ENCODE data around the gene C16orf90. TPM values are rescaled to one million over a fixed set of nuclear protein-coding genes. Genes with fewer than 3 reads are reported as not detected.

Gene C16orf90, protein sequence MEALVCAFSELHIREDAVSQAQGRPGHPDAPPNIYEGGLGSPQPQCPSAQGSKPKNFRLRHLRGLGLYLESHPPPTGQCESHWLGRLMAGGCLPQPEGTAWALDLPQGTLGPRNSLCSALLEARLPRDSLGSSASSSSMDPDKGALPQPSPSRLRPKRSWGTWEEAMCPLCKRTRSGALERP
- total RNA-seq (ENCODE audit: unreplicated experiment), result not detected
- long read RNA-seq, result 0 reads

GRCh38 chr16:3495176-3495575 is at the start of gene C16orf90:
C16orf90 (minus strand) TSS chr16:3495489; CDS start chr16:3495421, 68 bp downstream.
- peaks cover 13% of the 10 kb centered on the region for H3K27me3 Mint-ChIP-seq (ENCODE audit: unreplicated experiment)
- no peak for DNase-seq
- peaks cover 13% of the 10 kb centered on the region for H3K4me1 Mint-ChIP-seq (ENCODE audit: low read depth, unreplicated experiment)
- H3K36me3 Mint-ChIP-seq (ENCODE audit: unreplicated experiment), result no peaks in the 10 kb centered on the region
- H3K9me3 Mint-ChIP-seq (ENCODE audit: unreplicated experiment), result peaks cover 9% of the 10 kb centered on the region
- TF ChIP-seq CTCF (IDR thresholded peaks at IDR 0.05; ENCODE audit: partially characterized antibody, unreplicated experiment), result no peak
- no peak within 1 kb of the TSS for H3K27ac Mint-ChIP-seq (ENCODE audit: unreplicated experiment)
- no peak within 1 kb of the TSS for H3K4me3 Mint-ChIP-seq (ENCODE audit: unreplicated experiment)

DNA sequence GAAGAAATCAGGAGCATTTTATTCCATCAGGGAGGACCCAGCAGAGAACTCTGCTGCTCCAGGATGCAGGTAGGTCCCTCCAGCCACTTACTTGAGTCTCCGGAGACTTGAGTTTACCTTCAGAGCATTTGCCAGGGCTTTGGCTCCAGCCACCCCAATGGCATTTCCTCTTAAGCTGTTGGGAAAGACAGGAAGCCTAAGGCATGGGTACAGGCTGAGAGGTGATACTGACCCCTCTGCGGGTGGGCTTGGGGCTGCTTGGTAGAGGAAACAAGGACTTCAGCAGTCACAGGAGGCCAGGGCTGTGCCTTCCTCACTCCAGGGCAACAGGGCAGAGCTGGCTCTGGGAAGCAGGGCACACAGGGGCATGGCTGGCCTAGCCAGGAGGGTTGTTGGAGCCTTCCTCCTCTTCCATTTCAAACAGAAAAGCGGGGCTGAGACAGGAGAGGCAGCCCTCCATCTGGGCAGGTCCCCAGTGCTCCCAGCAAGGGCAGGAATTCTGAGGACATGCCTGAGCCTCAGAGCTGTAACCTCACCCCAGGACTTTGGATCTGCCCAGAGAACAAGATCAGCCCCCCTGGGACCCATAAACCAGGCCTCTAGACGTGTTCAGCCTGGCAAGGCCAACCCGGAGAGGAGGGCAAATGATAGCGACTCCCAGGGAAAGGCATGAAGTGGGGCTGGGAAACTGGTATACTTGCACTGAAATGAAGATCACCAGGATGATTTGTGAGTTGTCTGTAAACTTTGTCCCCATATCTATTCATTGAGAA is 47.5 kb upstream of the C16orf90 start:
- H3K4me3 Mint-ChIP-seq (ENCODE audit: unreplicated experiment), result no peak overlapping the region
- no peaks in the 10 kb centered on the region for H3K27me3 Mint-ChIP-seq (ENCODE audit: unreplicated experiment)
- peaks cover 4% of the 10 kb centered on the region for H3K4me1 Mint-ChIP-seq (ENCODE audit: low read depth, unreplicated experiment)
- H3K9me3 Mint-ChIP-seq (ENCODE audit: unreplicated experiment), result no peaks in the 10 kb centered on the region
- TF ChIP-seq CTCF (IDR thresholded peaks at IDR 0.05; ENCODE audit: partially characterized antibody, unreplicated experiment), result no peak
- no peaks in the 10 kb centered on the region for H3K36me3 Mint-ChIP-seq (ENCODE audit: unreplicated experiment)
- no peak for DNase-seq
- H3K27ac Mint-ChIP-seq (ENCODE audit: unreplicated experiment), result no peak overlapping the region

DNA sequence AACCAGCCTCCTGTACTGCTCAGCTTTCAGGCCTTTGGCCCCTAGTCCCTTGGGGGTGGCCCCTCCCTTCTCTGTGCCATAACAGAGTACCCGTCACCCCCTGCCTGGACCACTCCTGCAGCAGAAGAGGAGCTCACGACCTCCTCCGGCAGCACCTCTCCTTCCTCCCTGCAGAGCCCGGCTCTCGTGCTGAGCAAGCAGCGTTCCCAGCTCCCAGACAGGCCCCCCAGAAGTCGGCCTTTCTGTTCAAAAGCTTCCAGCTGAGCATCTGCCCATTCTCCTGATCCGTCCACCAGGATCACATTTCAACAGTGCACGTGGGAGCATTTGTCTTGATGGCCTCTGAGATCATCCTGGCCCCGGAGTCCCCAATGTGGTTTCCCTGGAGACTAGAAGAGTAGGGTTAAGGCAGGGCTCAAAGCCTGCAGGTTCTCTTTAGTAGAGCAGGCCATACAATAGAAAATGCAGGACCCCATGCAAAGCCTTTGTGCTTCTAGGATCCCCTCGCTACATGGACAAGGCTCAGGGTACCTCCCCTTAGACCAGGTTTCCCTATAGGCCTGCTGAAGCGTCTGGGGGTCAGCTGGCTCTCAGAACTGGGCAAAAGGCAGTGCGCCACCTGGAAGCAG is 46.4 kb upstream of the C16orf90 start:
- peaks cover 4% of the 10 kb centered on the region for H3K4me1 Mint-ChIP-seq (ENCODE audit: low read depth, unreplicated experiment)
- TF ChIP-seq CTCF (IDR thresholded peaks at IDR 0.05; ENCODE audit: partially characterized antibody, unreplicated experiment), result no peak
- no peaks in the 10 kb centered on the region for H3K9me3 Mint-ChIP-seq (ENCODE audit: unreplicated experiment)
- no peak overlapping the region for H3K27ac Mint-ChIP-seq (ENCODE audit: unreplicated experiment)
- H3K36me3 Mint-ChIP-seq (ENCODE audit: unreplicated experiment), result no peaks in the 10 kb centered on the region
- no peak overlapping the region for H3K4me3 Mint-ChIP-seq (ENCODE audit: unreplicated experiment)
- H3K27me3 Mint-ChIP-seq (ENCODE audit: unreplicated experiment), result no peaks in the 10 kb centered on the region
- DNase-seq, result no peak

DNA sequence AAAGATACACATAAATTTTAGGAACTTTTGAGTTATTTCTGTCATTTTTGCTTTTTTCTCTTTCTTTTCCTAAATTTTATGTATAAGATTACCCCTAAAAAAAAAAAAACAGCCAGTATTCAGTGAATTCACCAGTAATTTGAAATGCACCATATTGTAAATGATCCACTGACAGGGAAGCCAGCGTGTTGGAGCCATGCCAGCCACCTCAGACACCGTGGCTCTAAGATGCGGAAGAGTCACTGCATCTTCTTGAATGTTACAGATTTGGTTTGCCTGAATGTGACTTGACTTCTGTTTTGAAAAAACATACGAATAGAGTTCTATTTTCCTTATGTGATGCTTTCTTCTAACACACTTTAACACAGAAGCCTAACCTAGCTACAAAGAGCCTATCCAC is 42.9 kb upstream of the C16orf90 start:
- Mint-ChIP-seq H3K27me3 (ENCODE audit: unreplicated experiment) (peaks cover 5% of the 10 kb centered on the region), H3K9me3 (ENCODE audit: unreplicated experiment) (no peaks in the 10 kb centered on the region), H3K27ac (ENCODE audit: unreplicated experiment) (no peak overlapping the region), H3K4me1 (ENCODE audit: low read depth, unreplicated experiment) (peaks cover 7% of the 10 kb centered on the region), H3K36me3 (ENCODE audit: unreplicated experiment) (no peaks in the 10 kb centered on the region), H3K4me3 (ENCODE audit: unreplicated experiment) (no peak overlapping the region)
- no peak for DNase-seq
- TF ChIP-seq CTCF (IDR thresholded peaks at IDR 0.05; ENCODE audit: partially characterized antibody, unreplicated experiment), result no peak

GRCh38 chr16:3536851-3537250 is 41.6 kb upstream of the C16orf90 start:
- H3K36me3 Mint-ChIP-seq (ENCODE audit: unreplicated experiment), result no peaks in the 10 kb centered on the region
- TF ChIP-seq CTCF (IDR thresholded peaks at IDR 0.05; ENCODE audit: partially characterized antibody, unreplicated experiment), result no peak
- peaks cover 5% of the 10 kb centered on the region for H3K27me3 Mint-ChIP-seq (ENCODE audit: unreplicated experiment)
- H3K27ac Mint-ChIP-seq (ENCODE audit: unreplicated experiment), result no peak overlapping the region
- DNase-seq, result no peak
- peaks cover 2% of the 10 kb centered on the region for H3K4me1 Mint-ChIP-seq (ENCODE audit: low read depth, unreplicated experiment)
- H3K9me3 Mint-ChIP-seq (ENCODE audit: unreplicated experiment), result no peaks in the 10 kb centered on the region
- H3K4me3 Mint-ChIP-seq (ENCODE audit: unreplicated experiment), result no peak overlapping the region

Measured in glutamatergic neuron (in vitro differentiated cells).